ENCODE results near the gene CATSPERD.

The CATSPERD gene

GRCh38 chr19:5681391-5682106 lies 38.9 kb upstream of the CATSPERD start:
- Histone ChIP-seq H3K9me3 (ENCODE audit: severe bottlenecking) (no peaks in the 10 kb centered on the region), H3K27me3 (ENCODE audit: insufficient read depth, poor library complexity, severe bottlenecking) (no peaks in the 10 kb centered on the region), H3K36me3 (ENCODE audit: low read depth) (no peaks in the 10 kb centered on the region), H3K4me1 (ENCODE audit: insufficient read depth, poor library complexity, severe bottlenecking) (no peaks in the 10 kb centered on the region), H3K4me3 (ENCODE audit: severe bottlenecking) (peak overlapping the region; percentile 78), H3K27ac (ENCODE audit: poor library complexity, severe bottlenecking) (no peak overlapping the region)
- TF ChIP-seq CTCF (IDR thresholded peaks at IDR 0.05; ENCODE audit: poor library complexity, severe bottlenecking): no peak
- no peak for DNase-seq (ENCODE audit: low spot score)
- ATAC-seq (ENCODE audit: low read depth): no peak

- no peak for ATAC-seq (ENCODE audit: low read depth)
- Histone ChIP-seq H3K4me1 (ENCODE audit: insufficient read depth, poor library complexity, severe bottlenecking) (no peaks in the 10 kb centered on the region), H3K27ac (ENCODE audit: poor library complexity, severe bottlenecking) (no peak overlapping the region), H3K36me3 (ENCODE audit: low read depth) (no peaks in the 10 kb centered on the region), H3K4me3 (ENCODE audit: severe bottlenecking) (no peak overlapping the region), H3K9me3 (ENCODE audit: severe bottlenecking) (no peaks in the 10 kb centered on the region), H3K27me3 (ENCODE audit: insufficient read depth, poor library complexity, severe bottlenecking) (no peaks in the 10 kb centered on the region)
- no peak for TF ChIP-seq CTCF (IDR thresholded peaks at IDR 0.05; ENCODE audit: poor library complexity, severe bottlenecking)
- no peak for DNase-seq (ENCODE audit: low spot score)
These were observed 38.3 kb upstream of the CATSPERD start for GRCh38 chr19:5682107-5682482.

GRCh38 chr19:5683177-5683886 lies 37.1 kb upstream of the CATSPERD start:
- DNase-seq (ENCODE audit: low spot score) (no peak), ATAC-seq (ENCODE audit: low read depth) (no peak)
- Histone ChIP-seq H3K4me3 (ENCODE audit: severe bottlenecking) (no peak overlapping the region), H3K27me3 (ENCODE audit: insufficient read depth, poor library complexity, severe bottlenecking) (no peaks in the 10 kb centered on the region), H3K9me3 (ENCODE audit: severe bottlenecking) (no peaks in the 10 kb centered on the region), H3K4me1 (ENCODE audit: insufficient read depth, poor library complexity, severe bottlenecking) (no peaks in the 10 kb centered on the region), H3K27ac (ENCODE audit: poor library complexity, severe bottlenecking) (no peak overlapping the region), H3K36me3 (ENCODE audit: low read depth) (no peaks in the 10 kb centered on the region)
- no peak for TF ChIP-seq CTCF (IDR thresholded peaks at IDR 0.05; ENCODE audit: poor library complexity, severe bottlenecking)

GRCh38 chr19:5684694-5685430 lies 35.6 kb upstream of the CATSPERD start:
- ATAC-seq (ENCODE audit: low read depth) (no peak), DNase-seq (ENCODE audit: low spot score) (no peak)
- Histone ChIP-seq H3K27ac (ENCODE audit: poor library complexity, severe bottlenecking) (no peak overlapping the region), H3K4me3 (ENCODE audit: severe bottlenecking) (no peak overlapping the region), H3K4me1 (ENCODE audit: insufficient read depth, poor library complexity, severe bottlenecking) (no peaks in the 10 kb centered on the region), H3K36me3 (ENCODE audit: low read depth) (no peaks in the 10 kb centered on the region), H3K9me3 (ENCODE audit: severe bottlenecking) (no peaks in the 10 kb centered on the region), H3K27me3 (ENCODE audit: insufficient read depth, poor library complexity, severe bottlenecking) (no peaks in the 10 kb centered on the region)
- TF ChIP-seq CTCF (IDR thresholded peaks at IDR 0.05; ENCODE audit: poor library complexity, severe bottlenecking): no peak
